Liver (tissue), 2 donors: ENCODE measurements around the gene HSH2D.

Experiments used
- CTCF ChIP-seq: fragments of 150-350 bp; IDR thresholded peaks from 2 replicates; pipeline ENCODE4 v1.5.1; 2017; ENCODE audit warnings: improper control_type of control experiment, low read depth, low read length; ENCODE audit not compliant: missing input control
- MAX ChIP-seq: IDR thresholded peaks from 2 replicates; pipeline ENCODE4 v1.6.1; 2016; ENCODE audit warnings: antibody characterized with exemption
- donor health status: healthy.

GRCh38 chr19:16190736-16191135 is 47.3 kb downstream of the HSH2D start:
- TF ChIP-seq CTCF = no peak
- no peak for TF ChIP-seq MAX
